Lower lobe of right lung (tissue), 2 donors: Measurements from ENCODE around the gene KLC4. TPM values are rescaled to one million over a fixed set of nuclear protein-coding genes. Genes with fewer than 3 reads are reported as not detected.

Source experiments
- ATAC-seq, 2 donors: fragments of 200-7000 bp; cut with Tn5 transposase; one replicate each; pipeline ENCODE4 v1.9.1; 2020 to 2022; ENCODE audit warnings: mild to moderate bottlenecking in 2 of 2, moderate library complexity in 2 of 2
- DNase-seq: peaks from one replicate; pipeline ENCODE4 v3.0.0-alpha.2; 2020
- H3K27ac ChIP-seq: fragments of 200-600 bp; one replicate; pipeline ENCODE4 v1.8.0; 2022
- H3K27me3 ChIP-seq: fragments of 200-600 bp; one replicate; pipeline ENCODE4 v1.8.0; 2022; ENCODE audit warnings: low read depth
- H3K36me3 ChIP-seq: fragments of 200-600 bp; one replicate; pipeline ENCODE4 v1.8.0; 2022; ENCODE audit warnings: mild to moderate bottlenecking
- H3K4me1 ChIP-seq: fragments of 200-600 bp; one replicate; pipeline ENCODE4 v1.8.0; 2022
- H3K4me3 ChIP-seq: fragments of 200-600 bp; one replicate; pipeline ENCODE4 v1.8.0; 2022; ENCODE audit warnings: mild to moderate bottlenecking
- H3K9me3 ChIP-seq: fragments of 200-600 bp; one replicate; pipeline ENCODE4 v1.8.0; 2022
- CTCF ChIP-seq: fragments of 200-600 bp; IDR thresholded peaks from one replicate; pipeline ENCODE4 v1.8.0; 2022; ENCODE audit warnings: antibody characterized with exemption, mild to moderate bottlenecking
- intact Hi-C: fragments of 100-400 bp; cut with DNase I; formaldehyde crosslinking; loops from one replicate; pipeline ENCODE4 v1.11.0; 2022
- total RNA-seq: library from RNA; stranded (reverse); fragmentation: NEBNext Ultra II Directional; extraction: Animal tissue kit (Norgen Biotek cat#: 25700); gene quantifications from one replicate; pipeline ENCODE4 v1.2.1, GENCODE V29; 2021
- donor health status: DM: no; HTN: yes; CAD: no; lungs with severe emphysema.

The KLC4 gene
- total RNA-seq, 1 donor from 2014 or later: 45.2 TPM

DNA sequence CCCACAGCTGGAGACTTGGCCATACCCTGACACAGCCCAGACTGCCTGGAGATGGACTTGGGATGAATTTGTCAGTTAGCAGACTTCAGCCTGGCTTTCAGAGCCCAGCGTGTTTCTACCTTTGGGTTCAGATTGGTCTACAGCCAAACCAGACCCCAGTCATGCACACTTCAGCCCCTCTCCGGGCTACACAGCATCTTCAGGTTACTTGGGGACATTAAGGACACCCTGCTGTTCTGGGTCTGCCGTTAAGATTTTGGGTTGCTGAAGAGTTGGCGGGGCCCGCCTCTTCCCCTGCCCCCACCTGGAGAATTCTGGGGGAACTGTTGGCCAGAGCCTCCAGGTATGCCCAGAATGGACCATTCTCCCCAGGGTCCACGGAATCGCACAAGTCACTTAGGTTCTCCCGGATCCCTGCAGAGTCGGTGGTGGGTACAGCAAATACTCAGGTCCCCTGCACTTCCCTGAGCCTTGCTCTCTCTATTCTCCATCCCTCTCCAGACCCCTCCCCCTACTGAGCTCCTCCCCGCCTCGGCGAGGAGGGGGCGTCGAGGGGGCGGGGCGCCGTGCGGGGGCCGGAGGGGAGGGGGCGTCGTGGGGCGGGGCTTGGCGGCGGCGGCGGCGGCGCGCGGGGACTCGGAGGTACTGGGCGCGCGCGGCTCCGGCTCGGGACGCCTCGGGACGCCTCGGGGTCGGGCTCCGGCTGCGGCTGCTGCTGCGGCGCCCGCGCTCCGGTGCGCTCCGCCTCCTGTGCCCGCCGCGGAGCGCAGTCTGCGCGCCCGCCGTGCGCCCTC is 16.4 kb downstream of the KLC4 start, which contains the start of gene PTK7:
Gene PTK7, plus strand, starts transcription at position 645 of the 794 bp plus-strand sequence. CDS start 175 bp downstream, outside the sequence.
- peak; percentile 75 to 80 for ATAC-seq

DNA sequence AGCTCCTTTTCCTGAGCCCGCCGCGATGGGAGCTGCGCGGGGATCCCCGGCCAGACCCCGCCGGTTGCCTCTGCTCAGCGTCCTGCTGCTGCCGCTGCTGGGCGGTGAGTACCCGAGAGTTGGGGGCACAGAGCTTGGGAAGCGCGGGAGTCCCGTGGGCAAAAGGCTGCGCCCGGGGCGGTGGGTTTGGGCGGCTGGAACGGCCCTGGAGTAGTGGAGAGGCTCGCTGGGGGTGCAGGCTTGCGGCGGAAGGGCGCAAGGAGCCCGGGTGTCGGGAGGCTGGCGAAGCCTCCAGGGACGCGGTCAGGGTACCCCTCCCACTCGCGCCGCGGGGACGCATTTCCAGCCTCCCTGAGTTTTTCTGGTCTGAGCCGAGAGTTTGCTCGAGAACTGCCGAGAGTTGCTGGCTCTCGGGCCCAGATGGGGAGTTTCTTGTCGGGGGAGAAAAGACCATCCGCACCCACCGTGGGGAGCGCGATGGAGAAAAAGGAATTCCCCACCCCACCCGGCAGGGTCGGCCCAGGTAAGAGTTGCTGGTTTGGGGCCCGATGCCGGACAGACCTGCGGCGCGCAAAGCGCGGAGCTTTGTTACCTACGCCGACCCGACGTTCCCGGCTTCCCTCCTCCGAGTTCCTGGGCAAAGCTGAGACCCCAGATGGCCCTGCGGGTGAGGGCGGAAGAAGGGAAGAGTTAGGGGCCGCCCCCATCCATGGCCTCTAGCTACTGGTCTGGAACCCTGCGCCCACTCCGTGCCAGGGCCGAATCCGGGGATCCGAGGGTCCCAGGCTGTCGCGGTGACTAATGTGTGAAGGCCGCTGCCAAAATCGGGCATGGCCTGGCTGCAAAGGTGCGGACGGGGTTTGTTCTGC is 17.3 kb downstream of the KLC4 start:
- DNase-seq (peak; percentile 58), ATAC-seq (peak; percentile 41 to 70)
- H3K27me3 ChIP-seq: peaks cover 8% of the 10 kb centered on the region
- H3K27ac ChIP-seq: peak overlapping the region; percentile 72
- no peak for TF ChIP-seq CTCF
- H3K4me1 ChIP-seq: peaks cover 24% of the 10 kb centered on the region
- intact Hi-C loops: no loop called here
- peak overlapping the region; percentile 72 for H3K4me3 ChIP-seq
- H3K9me3 ChIP-seq: no peaks in the 10 kb centered on the region
- H3K36me3 ChIP-seq: peaks cover 27% of the 10 kb centered on the region

More for the DNA sequence above, 16.4 kb downstream of the KLC4 start, which contains the start of gene PTK7:
- Histone ChIP-seq H3K36me3 (peaks cover 30% of the 10 kb centered on the region), H3K27ac (peak within 1 kb of the TSS; percentile 72), H3K9me3 (no peaks in the 10 kb centered on the region), H3K27me3 (peaks cover 8% of the 10 kb centered on the region), H3K4me1 (peaks cover 21% of the 10 kb centered on the region), H3K4me3 (peak within 1 kb of the TSS; percentile 72)
- TF ChIP-seq CTCF: no peak
- peak; percentile 63 for DNase-seq
- intact Hi-C loops: no loop called here

- TF ChIP-seq CTCF: no peak
- Histone ChIP-seq H3K4me3 (peak overlapping the region; percentile 72), H3K36me3 (peaks cover 20% of the 10 kb centered on the region), H3K9me3 (no peaks in the 10 kb centered on the region), H3K4me1 (peaks cover 29% of the 10 kb centered on the region), H3K27ac (peak overlapping the region; percentile 72), H3K27me3 (peaks cover 8% of the 10 kb centered on the region)
- intact Hi-C loops: no loop called here
- ATAC-seq (peak in 1 of 2 donors; percentile 47), DNase-seq (no peak)
These were observed 17.9 kb downstream of the KLC4 start for GRCh38 chr6:43077333-43077809.

DNA sequence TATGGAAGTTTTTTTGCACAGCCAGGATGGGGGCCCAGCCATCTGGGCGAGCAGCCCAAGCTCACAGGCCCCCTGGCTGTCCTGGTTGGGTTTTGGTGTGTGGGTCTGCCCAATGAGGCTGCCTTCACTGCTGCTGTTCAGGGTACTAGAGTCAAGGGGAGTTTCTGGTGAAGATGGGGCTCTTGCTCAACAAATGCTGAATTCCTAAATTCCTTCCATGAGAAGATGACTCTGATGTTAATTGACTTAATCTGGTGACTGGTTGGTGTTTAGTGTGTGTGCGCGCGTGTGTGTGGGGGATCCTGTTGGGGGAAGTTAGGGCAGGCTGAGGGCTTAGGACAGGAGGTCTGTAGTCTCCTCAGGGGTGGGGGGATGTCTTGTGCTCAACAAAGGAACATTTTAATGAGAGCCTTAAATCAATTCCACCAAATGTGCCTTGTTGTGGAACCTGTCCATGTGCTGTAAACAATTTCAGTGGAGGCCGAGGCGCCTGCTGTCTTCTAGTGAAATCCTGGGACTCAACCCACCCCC is 18.6 kb downstream of the KLC4 start:
- no peak for TF ChIP-seq CTCF
- Histone ChIP-seq H3K36me3 (peaks cover 14% of the 10 kb centered on the region), H3K4me3 (peak overlapping the region; percentile 72), H3K27ac (no peak overlapping the region), H3K27me3 (peaks cover 8% of the 10 kb centered on the region), H3K4me1 (peaks cover 29% of the 10 kb centered on the region), H3K9me3 (no peaks in the 10 kb centered on the region)
- ATAC-seq (no peak), DNase-seq (no peak)
- intact Hi-C loops: no loop called here

GRCh38 chr6:43078691-43079090 is 19.3 kb downstream of the KLC4 start:
- Histone ChIP-seq H3K27ac (no peak overlapping the region), H3K9me3 (no peaks in the 10 kb centered on the region), H3K4me3 (no peak overlapping the region), H3K36me3 (peaks cover 7% of the 10 kb centered on the region), H3K27me3 (peaks cover 8% of the 10 kb centered on the region), H3K4me1 (peaks cover 29% of the 10 kb centered on the region)
- DNase-seq (no peak), ATAC-seq (no peak)
- TF ChIP-seq CTCF: no peak
- intact Hi-C loops: no loop called here
